IMR-90 (cell line): Measurements from ENCODE around the gene MSS51. TPM values are rescaled to one million over a fixed set of nuclear protein-coding genes. Genes with fewer than 3 reads are reported as not detected.

Source experiments
- ATAC-seq: fragments of 200-7000 bp; cut with Tn5 transposase; 2 replicates; pipeline ENCODE4 v1.9.1; 2020; ENCODE audit warnings: low read depth, mild to moderate bottlenecking, moderate library complexity
- BruUV-seq: library from RNA; stranded (reverse); fragments of 400-500 nt; replicated peaks from 2 replicates; lab custom pipeline; 2021; lab: Mats Ljungman, UMichigan
- CTCF ChIA-PET: fragments of 300-600 bp; formaldehyde crosslinking; extraction: SDS; loops from one replicate; lab custom pipeline; 2021; ENCODE audit warnings: antibody characterized with exemption; lab: Yijun Ruan, JAX
- POLR2A ChIA-PET: fragments of 300-600 bp; sonication (Branson Sonifier 250); formaldehyde crosslinking; loops from one replicate; lab custom pipeline; 2022; ENCODE audit warnings: antibody characterized with exemption; ENCODE audit not compliant: unreplicated experiment; lab: Charles Lee
- DNase-seq: peaks from one replicate; pipeline ENCODE4 v3.0.0; 2013
- H2AFZ ChIP-seq: replicated peaks from 2 replicates; pipeline ENCODE3; 2013; ENCODE audit warnings: low read length, mild to moderate bottlenecking; ENCODE audit not compliant: poor library complexity
- H2AK5ac ChIP-seq: 2 replicates; pipeline ENCODE4 v1.6.1; 2013; ENCODE audit warnings: low read depth, low read length, inconsistent platforms
- H2AK9ac ChIP-seq: replicated peaks from 2 replicates; pipeline ENCODE3; 2013; ENCODE audit warnings: mild to moderate bottlenecking, low read depth, low read length, moderate library complexity; ENCODE audit not compliant: poor library complexity
- H2BK120ac ChIP-seq: 2 replicates; pipeline ENCODE4 v1.6.1; 2013; ENCODE audit warnings: low read depth, low read length, inconsistent platforms
- H2BK15ac ChIP-seq: 3 replicates; pipeline ENCODE4 v1.6.1; 2013; ENCODE audit warnings: low read depth, low read length, inconsistent platforms
- H2BK20ac ChIP-seq: 2 replicates; pipeline ENCODE4 v1.6.1; 2013; ENCODE audit warnings: low read depth, mild to moderate bottlenecking, inconsistent platforms, low read length, moderate library complexity
- H2BK5ac ChIP-seq: 2 replicates; pipeline ENCODE4 v1.6.1; 2013; ENCODE audit warnings: mild to moderate bottlenecking, low read depth, low read length, inconsistent platforms; ENCODE audit not compliant: poor library complexity, severe bottlenecking
- H3K14ac ChIP-seq: replicated peaks from 2 replicates; pipeline ENCODE4 v1.6.1; 2013; ENCODE audit warnings: low read depth, low read length, inconsistent platforms
- H3K18ac ChIP-seq: 2 replicates; pipeline ENCODE4 v1.6.1; 2013; ENCODE audit warnings: low read depth, low read length, control low read depth
- H3K23ac ChIP-seq: 2 replicates; pipeline ENCODE4 v1.6.1; 2013; ENCODE audit warnings: low read depth, low read length, inconsistent platforms
- H3K27ac ChIP-seq: 2 replicates; pipeline ENCODE4 v1.5.1; 2013; ENCODE audit warnings: mild to moderate bottlenecking, control low read depth, low read length; ENCODE audit not compliant: insufficient read depth
- H3K27me3 ChIP-seq: 2 replicates; pipeline ENCODE4 v1.6.1; 2013; ENCODE audit warnings: low read length; ENCODE audit not compliant: control insufficient read depth, insufficient read depth
- H3K36me3 ChIP-seq: 2 replicates; pipeline ENCODE4 v1.6.1; 2013; ENCODE audit warnings: low read length, mixed read lengths; ENCODE audit not compliant: control insufficient read depth, insufficient read depth
- H3K4ac ChIP-seq: 2 replicates; pipeline ENCODE4 v1.6.1; 2013; ENCODE audit warnings: low read depth, low read length, inconsistent platforms
- H3K4me1 ChIP-seq: 2 replicates; pipeline ENCODE4 v1.6.1; 2013; ENCODE audit warnings: low read length, mixed read lengths; ENCODE audit not compliant: control insufficient read depth, insufficient read depth
- H3K4me2 ChIP-seq: 2 replicates; pipeline ENCODE4 v1.6.1; 2013; ENCODE audit warnings: low read depth, mild to moderate bottlenecking, control low read depth, low read length, moderate library complexity
- H3K4me3 ChIP-seq: 2 replicates; pipeline ENCODE4 v1.5.1; 2013; ENCODE audit warnings: low read depth, mild to moderate bottlenecking, control low read depth, low read length, moderate library complexity; ENCODE audit not compliant: insufficient read depth
- H3K56ac ChIP-seq: 2 replicates; pipeline ENCODE4 v1.6.1; 2013; ENCODE audit warnings: low read length, inconsistent platforms; ENCODE audit not compliant: insufficient read depth; ENCODE audit errors: extremely low read depth
- H3K79me1 ChIP-seq, 2 experiments: 2 replicates each; pipeline ENCODE4 v1.6.1; 2013; ENCODE audit warnings: low read length in 2 of 2, inconsistent platforms in 1 of 2, low read depth in 1 of 2
- H3K9ac ChIP-seq: 2 replicates; pipeline ENCODE4 v1.6.1; 2013; ENCODE audit warnings: low read depth, low read length, control low read depth
- H3K9me1 ChIP-seq: 2 replicates; pipeline ENCODE4 v1.6.1; 2013; ENCODE audit warnings: low read length, inconsistent platforms; ENCODE audit not compliant: insufficient read depth
- H3K9me3 ChIP-seq: 2 replicates; pipeline ENCODE4 v1.6.1; 2013; ENCODE audit warnings: low read length; ENCODE audit not compliant: control insufficient read depth, insufficient read depth
- H4K20me1 ChIP-seq: 2 replicates; pipeline ENCODE4 v1.6.1; 2013; ENCODE audit warnings: low read length, inconsistent platforms; ENCODE audit not compliant: insufficient read depth
- H4K5ac ChIP-seq: 2 replicates; pipeline ENCODE4 v1.6.1; 2013; ENCODE audit warnings: mild to moderate bottlenecking, low read depth, low read length, control low read depth
- H4K8ac ChIP-seq, 2 experiments: 2 replicates each; pipeline ENCODE4 v1.6.1; 2013; ENCODE audit warnings: low read depth in 2 of 2, low read length in 2 of 2, control low read depth in 1 of 2, inconsistent platforms in 1 of 2
- H4K91ac ChIP-seq: 2 replicates; pipeline ENCODE4 v1.6.1; 2013; ENCODE audit warnings: low read depth, low read length, inconsistent platforms; ENCODE audit not compliant: insufficient read depth
- BHLHE40 ChIP-seq: fragments of 150-350 bp; IDR thresholded peaks from 2 replicates; pipeline ENCODE4 v1.6.1; 2016; ENCODE audit warnings: mild to moderate bottlenecking, low read depth, low read length
- CEBPB ChIP-seq: IDR thresholded peaks from 2 replicates; pipeline ENCODE4 v1.6.1; 2012; ENCODE audit warnings: low read depth, low read length, improper control_type of control experiment
- CHD1 ChIP-seq: IDR thresholded peaks from 2 replicates; pipeline ENCODE4 v1.6.1; 2012; ENCODE audit warnings: low read depth, low read length, improper control_type of control experiment
- CTCF ChIP-seq: conservative IDR thresholded peaks from 2 replicates; pipeline ENCODE4 v1.5.1; 2012; ENCODE audit warnings: mild to moderate bottlenecking, low read depth, low read length, improper control_type of control experiment
- ELK1 ChIP-seq: fragments of 150-350 bp; IDR thresholded peaks from 2 replicates; pipeline ENCODE4 v1.6.1; 2016; ENCODE audit warnings: low read depth, mild to moderate bottlenecking, low read length, moderate library complexity, borderline replicate concordance
- FOS ChIP-seq: fragments of 150-350 bp; IDR thresholded peaks from 2 replicates; pipeline ENCODE4 v1.6.1; 2016; ENCODE audit warnings: low read depth, low read length
- MAFK ChIP-seq: IDR thresholded peaks from 2 replicates; pipeline ENCODE4 v1.6.1; 2012; ENCODE audit warnings: low read depth, low read length, improper control_type of control experiment
- MAZ ChIP-seq: IDR thresholded peaks from 2 replicates; pipeline ENCODE4 v1.6.1; 2012; ENCODE audit warnings: low read depth, mild to moderate bottlenecking, low read length, improper control_type of control experiment, moderate library complexity, borderline replicate concordance
- MXI1 ChIP-seq: IDR thresholded peaks from 2 replicates; pipeline ENCODE4 v1.6.1; 2012; ENCODE audit warnings: low read depth, mild to moderate bottlenecking, low read length, moderate library complexity, borderline replicate concordance
- NFE2L2 ChIP-seq: fragments of 150-350 bp; IDR thresholded peaks from 2 replicates; pipeline ENCODE4 v1.6.1; 2016; ENCODE audit warnings: low read depth, mild to moderate bottlenecking, low read length
- POLR2A ChIP-seq: IDR thresholded peaks from 2 replicates; pipeline ENCODE4 v1.6.1; 2012; ENCODE audit warnings: mild to moderate bottlenecking, low read depth, low read length
- RAD21 ChIP-seq: IDR thresholded peaks from 2 replicates; pipeline ENCODE4 v1.6.1; 2012; ENCODE audit warnings: low read length, improper control_type of control experiment
- RCOR1 ChIP-seq: IDR thresholded peaks from 2 replicates; pipeline ENCODE4 v1.6.1; 2012; ENCODE audit warnings: mild to moderate bottlenecking, low read length, improper control_type of control experiment; ENCODE audit not compliant: insufficient replicate concordance
- RFX5 ChIP-seq: IDR thresholded peaks from 2 replicates; pipeline ENCODE4 v1.8.0; 2012; ENCODE audit warnings: low read depth, mild to moderate bottlenecking, low read length, moderate library complexity
- SMC3 ChIP-seq: fragments of 150-350 bp; IDR thresholded peaks from 2 replicates; pipeline ENCODE4 v1.6.1; 2016; ENCODE audit warnings: low read depth, mild to moderate bottlenecking, antibody characterized with exemption, low read length, moderate library complexity
- USF2 ChIP-seq: fragments of 150-350 bp; IDR thresholded peaks from 2 replicates; pipeline ENCODE4 v1.6.1; 2017; ENCODE audit warnings: mild to moderate bottlenecking, antibody characterized with exemption, low read length, low read depth
- WGBS, 2 experiments: methylation state at CpG; one replicate each; pipeline versions ENCODE4 v1.1.5 to v1.1.7; 2013; ENCODE audit warnings: missing lambda C conversion rate in 2 of 2; ENCODE audit not compliant: insufficient read length in 1 of 2; ENCODE audit errors: extremely low coverage in 2 of 2; 5-methylcytosine and 5-hydroxymethylcytosine counted together
- dilution Hi-C: fragments of 300-500 bp; cut with HindIII; formaldehyde crosslinking; loops from one replicate; pipeline ENCODE4 v1.14.3; 2018; ENCODE audit warnings: low sequenced_read_pairs; ENCODE audit not compliant: unreplicated experiment
- in situ Hi-C: fragments of 300-500 bp; cut with MboI; formaldehyde crosslinking; loops from 3 replicates; pipeline ENCODE4 v1.14.3; 2019; ENCODE audit warnings: low sequenced_read_pairs, inconsistent platforms, mixed read lengths
- intact Hi-C: fragments of 100-400 bp; cut with micrococcal nuclease; formaldehyde crosslinking; loops from 2 replicates; pipeline ENCODE4 v1.10.0; 2022
- polyA plus RNA-seq, 3 experiments: library from polyadenylated mRNA; depleted of rRNA; stranded (reverse); fragments of >200 nt; gene quantifications; 2 replicates each; pipeline ENCODE4 v1.2.3, GENCODE V29; 2012; ENCODE audit warnings: low replicate concordance in 1 of 3
- total RNA-seq: library from RNA; depleted of rRNA; stranded (reverse); fragments of >200 nt; gene quantifications from 2 replicates; pipeline ENCODE4 v1.2.3, GENCODE V29; 2012

Gene MSS51
- total and polyA plus RNA-seq, 2 of the 4 experiments (the other 2 are of a cell fraction), result 1.1 to 1.8 TPM

- ChIA-PET POLR2A (no interaction called here), CTCF (interaction anchor here (0.6 kb wide), 1 partner anchor 20 kb away, joined by 3 read pairs; no protein-coding TSS in a partner anchor)
- Histone ChIP-seq H2BK20ac (no peak overlapping the region), H2BK120ac (no peak overlapping the region), H4K91ac (no peak overlapping the region), H3K23ac (no peak overlapping the region), H4K20me1 (peaks cover 31% of the 10 kb centered on the region), H3K14ac (no peak overlapping the region), H3K56ac (no peak overlapping the region), H2BK5ac (no peak overlapping the region), H3K9ac (no peak overlapping the region), H3K79me1 (peaks cover 23 to 53% of the 10 kb centered on the region in 2 experiments), H2AK9ac (no peak overlapping the region), H3K4me2 (no peak overlapping the region), H3K36me3 (no peaks in the 10 kb centered on the region; the same call in 1 of the 2 replicates), H3K4ac (no peak overlapping the region), H3K27ac (no peak overlapping the region), H3K9me1 (peaks cover 6% of the 10 kb centered on the region), H3K9me3 (no peaks in the 10 kb centered on the region), H3K27me3 (no peaks in the 10 kb centered on the region), H4K5ac (no peak overlapping the region), H3K18ac (no peak overlapping the region), H3K4me3 (no peak overlapping the region), H3K4me1 (no peaks in the 10 kb centered on the region), H4K8ac (no peak overlapping the region), H2AK5ac (no peak overlapping the region), H2BK15ac (no peak overlapping the region), H2AFZ (no peak overlapping the region)
- no TSS peak for BruUV-seq
- no CpG with 5 or more reads among the region's 1 CpG for WGBS, 2 experiments
- in situ Hi-C loops (no loop called here), dilution Hi-C loops (no loop called here), intact Hi-C loops (loop anchor here (10.0 kb wide), 1 partner anchor 234 kb away; the partner anchor contains the start of gene MYOZ1)
- ATAC-seq (no peak), DNase-seq (no peak)
- no peak for TF ChIP-seq NFE2L2
- TF ChIP-seq USF2, result no peak
- TF ChIP-seq MAZ, result no peak
- no peak for TF ChIP-seq SMC3
- no peak for TF ChIP-seq MXI1
- no peak for TF ChIP-seq BHLHE40
- no peak for TF ChIP-seq MAFK
- no peak for TF ChIP-seq FOS
- TF ChIP-seq RFX5, result no peak
- no peak for TF ChIP-seq CHD1
- no peak for TF ChIP-seq ELK1
- no peak for TF ChIP-seq RCOR1
- TF ChIP-seq RAD21, result no peak
- TF ChIP-seq POLR2A, result no peak
- TF ChIP-seq CTCF, result no peak
- no peak for TF ChIP-seq CEBPB
Measured at GRCh38 chr10:73410897-73411296, 22.5 kb downstream of the MSS51 start.
